ENCODE measurements around the gene SEC24C. TPM values are rescaled to one million over a fixed set of nuclear protein-coding genes. Genes with fewer than 3 reads are reported as not detected.
A peak's percentile ranks its signal among the peaks of the same experiment; 100 is the strongest.

SEC24C gene
- total RNA-seq, 2 experiments from 2014 or later, result 52.0 to 54.2 TPM

DNA sequence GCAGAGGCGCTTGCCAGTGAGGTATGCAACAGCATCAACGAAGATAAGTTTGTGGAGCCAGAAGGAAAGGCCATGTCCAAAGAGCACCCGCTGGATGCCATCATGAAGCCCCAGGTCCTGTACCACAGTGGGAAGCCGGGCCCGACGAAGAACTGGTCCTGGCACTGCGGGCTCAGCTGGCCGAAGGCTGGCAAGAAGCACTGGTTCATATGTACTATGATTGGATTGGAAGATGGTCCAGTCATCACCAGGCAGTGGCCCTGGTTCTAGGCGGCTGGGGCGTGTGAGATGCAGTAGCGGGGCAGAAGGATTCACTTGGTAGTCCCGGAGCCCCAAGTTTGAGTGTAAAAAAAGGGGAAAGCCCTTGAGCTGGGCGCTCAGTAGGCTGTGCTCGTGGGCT lies 63.3 kb downstream of the SEC24C start:
- H3K27ac ChIP-seq (ENCODE audit: low read depth in 1 of 2, low read length in 2 of 2), result no peak overlapping the region
- Mint-ChIP-seq H3K27ac (peak overlapping the region; percentile 18), H3K4me3 (peak overlapping the region; percentile 46), H3K9me3 (no peaks in the 10 kb centered on the region), H3K36me3 (ENCODE audit: low read depth) (peaks cover 77% of the 10 kb centered on the region), H3K27me3 (no peaks in the 10 kb centered on the region), H3K4me1 (ENCODE audit: low read depth) (peaks cover 53% of the 10 kb centered on the region)
- ATAC-seq (ENCODE audit: poor library complexity) (no peak), DNase-seq (no peak)
- TF ChIP-seq, protein P1, sequence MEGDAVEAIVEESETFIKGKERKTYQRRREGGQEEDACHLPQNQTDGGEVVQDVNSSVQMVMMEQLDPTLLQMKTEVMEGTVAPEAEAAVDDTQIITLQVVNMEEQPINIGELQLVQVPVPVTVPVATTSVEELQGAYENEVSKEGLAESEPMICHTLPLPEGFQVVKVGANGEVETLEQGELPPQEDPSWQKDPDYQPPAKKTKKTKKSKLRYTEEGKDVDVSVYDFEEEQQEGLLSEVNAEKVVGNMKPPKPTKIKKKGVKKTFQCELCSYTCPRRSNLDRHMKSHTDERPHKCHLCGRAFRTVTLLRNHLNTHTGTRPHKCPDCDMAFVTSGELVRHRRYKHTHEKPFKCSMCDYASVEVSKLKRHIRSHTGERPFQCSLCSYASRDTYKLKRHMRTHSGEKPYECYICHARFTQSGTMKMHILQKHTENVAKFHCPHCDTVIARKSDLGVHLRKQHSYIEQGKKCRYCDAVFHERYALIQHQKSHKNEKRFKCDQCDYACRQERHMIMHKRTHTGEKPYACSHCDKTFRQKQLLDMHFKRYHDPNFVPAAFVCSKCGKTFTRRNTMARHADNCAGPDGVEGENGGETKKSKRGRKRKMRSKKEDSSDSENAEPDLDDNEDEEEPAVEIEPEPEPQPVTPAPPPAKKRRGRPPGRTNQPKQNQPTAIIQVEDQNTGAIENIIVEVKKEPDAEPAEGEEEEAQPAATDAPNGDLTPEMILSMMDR (IDR thresholded peaks at IDR 0.05), result no peak
- H3K4me3 ChIP-seq (ENCODE audit: low read length), result no peak overlapping the region
- H3K27me3 ChIP-seq (ENCODE audit: control insufficient read depth in 1 of 2, insufficient read depth in 2 of 2, low read length in 2 of 2), result no peaks in the 10 kb centered on the region
- ChIA-PET CTCF (no interaction called here), POLR2A (interaction anchor here (3.8 to 8.2 kb wide), 2 partner anchors 24 to 35 kb away, joined by 32 to 88 read pairs; partner anchors contain the start of genes CHCHD1 and ZSWIM8)
- peaks cover 0 to 4% of the 10 kb centered on the region in 2 experiments for H3K9me3 ChIP-seq (ENCODE audit: control insufficient read depth in 1 of 2, insufficient read depth in 1 of 2, low read length in 2 of 2)
- H3K36me3 ChIP-seq (ENCODE audit: insufficient read depth, low read length), result peaks cover 76% of the 10 kb centered on the region
- intact Hi-C loops (cut with DNase I, micrococcal nuclease), result no loop called here
- peaks cover 54% of the 10 kb centered on the region for H3K4me1 ChIP-seq (ENCODE audit: insufficient read depth, low read length)

DNA sequence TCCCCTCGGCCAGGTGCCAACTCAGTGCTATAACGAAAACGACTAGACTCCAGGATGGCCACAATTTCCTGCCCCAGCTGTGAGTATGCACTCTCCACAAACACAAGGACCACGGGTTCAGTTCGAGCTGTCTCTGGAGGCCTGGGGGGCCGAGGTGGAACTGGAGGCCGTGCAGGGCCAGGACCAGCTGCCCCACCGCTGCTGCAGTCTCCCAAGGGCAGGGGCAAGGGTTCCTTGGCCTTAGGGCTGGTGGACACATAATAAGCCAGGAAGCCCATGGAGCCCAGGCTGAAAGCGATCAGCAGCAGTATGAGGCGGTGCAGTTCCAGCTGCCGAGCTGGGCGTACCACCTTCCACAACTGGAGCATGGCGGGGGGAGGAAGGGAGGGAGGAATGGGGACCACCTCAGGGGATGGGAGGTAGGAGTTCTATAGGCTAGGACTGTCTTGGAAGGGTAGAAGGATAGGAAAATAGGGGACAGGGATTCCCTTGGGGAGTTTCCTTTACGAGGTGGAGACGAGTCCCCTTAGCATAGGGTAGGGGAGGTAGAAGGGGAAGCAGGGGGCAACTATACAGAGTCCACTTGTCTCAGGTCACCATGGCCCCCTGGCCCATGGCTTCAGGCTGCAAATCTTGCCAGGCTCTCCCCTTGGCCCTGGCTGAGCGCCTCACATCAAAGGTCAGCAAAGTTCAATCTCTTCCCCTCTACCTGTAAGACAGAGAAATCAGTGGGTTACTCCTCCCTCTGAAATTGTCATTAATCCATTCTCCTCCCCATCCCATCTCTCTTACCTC lies 64.0 kb downstream of the SEC24C start:
- H3K27ac Mint-ChIP-seq, result peak overlapping the region; percentile 99
- ChIA-PET CTCF (interaction anchor here (1.0 kb wide), 1 partner anchor 39 kb away, joined by 3 read pairs; no protein-coding TSS in a partner anchor), POLR2A (interaction anchor here (1.4 to 8.2 kb wide), 5 partner anchors 9 to 64 kb away, joined by 4 to 88 read pairs (median 20); partner anchors contain the start of genes CHCHD1, SEC24C and ZSWIM8)
- intact Hi-C loops (cut with DNase I, micrococcal nuclease), result no loop called here
- peaks cover 53% of the 10 kb centered on the region for H3K4me1 Mint-ChIP-seq (ENCODE audit: low read depth)
- no peak for ATAC-seq (ENCODE audit: poor library complexity)
- TF ChIP-seq, protein P1 (IDR thresholded peaks at IDR 0.05), result no peak
- H3K27ac ChIP-seq (ENCODE audit: low read depth in 1 of 2, low read length in 2 of 2), result no peak overlapping the region
- peaks cover 77% of the 10 kb centered on the region for H3K36me3 Mint-ChIP-seq (ENCODE audit: low read depth)
- H3K4me3 Mint-ChIP-seq, result peak overlapping the region; percentile 97
- no peak overlapping the region for H3K4me3 ChIP-seq (ENCODE audit: low read length)
- no peaks in the 10 kb centered on the region for H3K27me3 ChIP-seq (ENCODE audit: control insufficient read depth in 1 of 2, insufficient read depth in 2 of 2, low read length in 2 of 2)
- DNase-seq, result no peak
- H3K9me3 Mint-ChIP-seq, result no peaks in the 10 kb centered on the region
- no peaks in the 10 kb centered on the region for H3K27me3 Mint-ChIP-seq
- peaks cover 76% of the 10 kb centered on the region for H3K36me3 ChIP-seq (ENCODE audit: insufficient read depth, low read length)
- peaks cover 57% of the 10 kb centered on the region for H3K4me1 ChIP-seq (ENCODE audit: insufficient read depth, low read length)
- H3K9me3 ChIP-seq (ENCODE audit: control insufficient read depth in 1 of 2, insufficient read depth in 1 of 2, low read length in 2 of 2), result peaks cover 0 to 7% of the 10 kb centered on the region in 2 experiments

DNA sequence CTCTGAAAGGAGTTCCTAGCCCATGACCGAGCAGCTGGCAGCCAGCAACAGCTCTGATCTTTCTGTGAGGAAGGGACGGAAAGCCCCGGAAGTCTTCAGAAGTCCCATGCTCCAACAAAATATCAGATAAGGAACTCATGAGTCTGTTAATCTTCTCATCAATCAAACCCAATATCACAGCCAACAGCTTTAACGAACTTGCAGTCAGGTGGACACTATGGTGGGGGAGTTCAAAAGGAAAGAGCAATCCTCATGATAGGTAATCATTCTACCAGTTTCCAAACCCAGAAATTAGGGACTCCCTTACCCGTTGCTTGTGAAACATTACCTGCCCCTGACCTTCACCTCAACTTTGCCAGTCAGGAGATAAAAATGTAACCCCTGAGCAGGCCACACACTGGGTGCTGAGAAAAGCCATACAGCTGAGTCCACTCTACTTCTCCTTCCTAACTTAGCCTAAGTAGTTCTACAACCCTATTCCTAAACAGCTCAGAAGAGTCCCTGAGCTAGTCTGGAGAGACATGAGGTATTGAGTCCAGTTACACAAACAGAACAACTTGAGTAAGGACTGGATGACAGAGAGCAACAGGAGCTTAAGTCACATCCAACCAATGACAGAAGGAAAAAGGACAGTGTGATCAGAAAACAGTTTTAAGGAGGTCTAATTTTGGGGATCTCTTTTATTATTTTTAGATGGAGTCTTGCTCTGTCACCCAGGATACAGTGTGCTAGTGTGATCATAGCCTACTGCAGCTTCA lies 65.1 kb downstream of the SEC24C start:
- Histone ChIP-seq H3K4me1 (ENCODE audit: insufficient read depth, low read length) (peaks cover 57% of the 10 kb centered on the region), H3K4me3 (ENCODE audit: low read length) (no peak overlapping the region), H3K27ac (ENCODE audit: low read depth in 1 of 2, low read length in 2 of 2) (no peak overlapping the region), H3K27me3 (ENCODE audit: control insufficient read depth in 1 of 2, insufficient read depth in 2 of 2, low read length in 2 of 2) (no peaks in the 10 kb centered on the region), H3K36me3 (ENCODE audit: insufficient read depth, low read length) (peaks cover 74% of the 10 kb centered on the region), H3K9me3 (ENCODE audit: control insufficient read depth in 1 of 2, insufficient read depth in 1 of 2, low read length in 2 of 2) (peaks cover 0 to 7% of the 10 kb centered on the region in 2 experiments)
- ChIA-PET POLR2A (interaction anchor here (1.4 to 8.2 kb wide), 5 partner anchors 10 to 65 kb away, joined by 4 to 88 read pairs (median 20); partner anchors contain the start of genes CHCHD1, SEC24C and ZSWIM8), CTCF (interaction anchor here (1.5 to 2.2 kb wide), 3 partner anchors 23 to 70 kb away, joined by 6 to 11 read pairs (median 6); partner anchors contain the start of gene ZSWIM8)
- no peak for DNase-seq
- no peaks in the 10 kb centered on the region for H3K27me3 Mint-ChIP-seq
- H3K27ac Mint-ChIP-seq, result peak overlapping the region; percentile 99
- peak overlapping the region; percentile 97 for H3K4me3 Mint-ChIP-seq
- intact Hi-C loops (cut with DNase I, micrococcal nuclease), result loop anchor here in 1 of 2 experiments (1.0 kb wide), 1 partner anchor 22 kb away; no protein-coding TSS in a partner anchor
- H3K36me3 Mint-ChIP-seq (ENCODE audit: low read depth), result peaks cover 75% of the 10 kb centered on the region
- no peak for ATAC-seq (ENCODE audit: poor library complexity)
- no peaks in the 10 kb centered on the region for H3K9me3 Mint-ChIP-seq
- TF ChIP-seq, protein P1 (IDR thresholded peaks at IDR 0.05), result no peak
- peaks cover 57% of the 10 kb centered on the region for H3K4me1 Mint-ChIP-seq (ENCODE audit: low read depth)
